ENCODE data around the gene DHRS13. TPM values are rescaled to one million over a fixed set of nuclear protein-coding genes. Genes with fewer than 3 reads are reported as not detected.

Gene DHRS13
- polyA plus RNA-seq, 2 of the 4 experiments (the other 2 are of a cell fraction), result 4.8 to 7.0 TPM

DNA sequence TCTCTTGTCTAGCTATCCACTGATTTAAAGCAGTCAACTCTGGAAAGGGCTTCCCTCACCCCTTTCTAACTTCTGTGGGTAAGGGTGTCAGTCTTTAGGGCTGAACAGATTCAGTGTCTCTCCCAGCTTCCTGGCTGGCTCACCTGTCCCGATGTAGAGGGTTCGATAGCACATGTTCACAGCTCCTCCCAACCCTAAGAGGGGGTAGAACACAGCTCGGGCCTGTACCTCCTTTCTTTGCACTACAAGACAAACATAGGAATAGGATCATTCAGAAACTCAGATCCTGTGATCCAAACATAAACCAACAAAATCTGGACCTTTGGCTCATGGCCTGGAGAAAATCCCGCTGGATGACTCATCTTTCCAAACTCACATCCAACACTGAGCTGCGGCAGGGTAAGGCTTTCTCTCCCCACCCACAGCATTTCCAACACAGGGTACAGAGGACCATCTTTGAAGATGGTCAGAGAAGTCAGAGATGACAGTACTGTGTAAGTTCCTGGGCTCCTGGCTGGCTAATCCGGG is 5.8 kb upstream of the DHRS13 start:
- FAIRE-seq, result no peak
- DNase-seq (ENCODE audit: low read depth in 1 of 2, low spot score in 1 of 2), result no peak
- POLR2A ChIA-PET, result interaction anchor here (0.5 to 1.0 kb wide), 5 partner anchors 53 to 210 kb away, joined by 3 to 9 read pairs (median 3); partner anchors contain the start of gene RPL23A

DNA sequence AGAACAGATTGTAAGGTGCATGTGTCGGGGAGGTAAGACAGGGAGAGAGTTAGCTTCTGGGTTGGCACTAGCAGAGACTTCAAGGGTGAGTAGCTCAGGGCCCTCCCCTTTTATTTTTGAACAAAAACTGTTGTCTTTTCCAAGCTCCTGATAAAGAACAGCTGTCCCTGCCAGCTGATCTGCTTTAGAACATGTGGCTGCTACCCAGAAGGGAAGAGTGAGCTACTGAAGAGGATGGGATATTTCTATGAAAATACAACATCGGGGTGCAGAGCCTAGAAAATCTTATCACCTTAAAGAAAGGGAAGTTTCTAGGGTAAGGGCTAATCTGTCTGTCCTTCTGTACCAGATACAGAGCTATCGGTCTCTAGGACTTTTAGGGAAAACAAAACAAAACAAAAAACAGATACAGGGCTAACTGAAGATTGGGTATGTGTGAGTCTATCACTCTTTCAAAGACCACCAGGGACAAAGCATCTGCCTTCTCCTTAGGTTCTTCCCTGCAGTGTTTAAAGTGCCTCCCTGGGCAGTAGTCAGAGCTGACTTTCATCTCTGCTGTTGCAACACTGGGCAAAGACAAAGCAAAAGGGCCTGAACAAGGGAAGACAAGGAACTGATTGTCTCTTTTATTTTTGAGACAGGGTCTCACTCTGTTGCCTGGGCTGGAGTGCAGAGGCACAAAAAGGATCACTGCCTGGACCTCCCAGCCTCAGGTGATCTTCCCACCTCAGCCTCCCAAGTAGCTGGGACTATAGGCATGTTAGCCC is 5.0 kb upstream of the DHRS13 start:
- Histone ChIP-seq H3K9me3 (no peaks in the 10 kb centered on the region), H3K4me1 (peaks cover 15% of the 10 kb centered on the region), H3K4me2 (no peak overlapping the region), H3K27ac (no peak overlapping the region), H3K4me3 (no peak overlapping the region)
- TF ChIP-seq CBX8 (IDR thresholded peaks at IDR 0.05) (no peak), ZNF302 (CRISPR knock-in tag; IDR thresholded peaks at IDR 0.05) (no peak), CEBPB (IDR thresholded peaks at IDR 0.05) (no peak), RAD21 (conservative IDR thresholded peaks at IDR 0.05 in 1 of 2, IDR thresholded peaks at IDR 0.05 in 1 of 2) (no peak), FOSL2 (IDR thresholded peaks at IDR 0.05) (no peak), FOSL2 (CRISPR knock-in tag; IDR thresholded peaks at IDR 0.05) (no peak), EHMT2 (IDR thresholded peaks at IDR 0.05; ENCODE audit: low read depth) (no peak), RCOR1 (IDR thresholded peaks at IDR 0.05; ENCODE audit: low read depth, low read length) (no peak), SMC3 (IDR thresholded peaks at IDR 0.05) (no peak), MYC (IDR thresholded peaks at IDR 0.05; ENCODE audit: borderline replicate concordance, low read length) (no peak), MAFK (IDR thresholded peaks at IDR 0.05; ENCODE audit: partially characterized antibody) (no peak), POLR2A (IDR thresholded peaks at IDR 0.05; ENCODE audit: low read length) (no peak), KDM5A (IDR thresholded peaks at IDR 0.05) (no peak), NPAS2 (CRISPR knock-in tag; IDR thresholded peaks at IDR 0.05; ENCODE audit: borderline replicate concordance) (no peak), HEYL (CRISPR knock-in tag; IDR thresholded peaks at IDR 0.05) (no peak), HES2 (IDR thresholded peaks at IDR 0.05) (no peak), JUNB (IDR thresholded peaks at IDR 0.05) (no peak), BHLHE40 (IDR thresholded peaks at IDR 0.05; ENCODE audit: low read depth, low read length) (no peak)
- FAIRE-seq, result no peak
- no peak for DNase-seq (ENCODE audit: low read depth in 1 of 2, low spot score in 1 of 2)
- ChIA-PET CTCF (interaction anchor here (0.8 to 38.2 kb wide), 10 partner anchors 1 to 182 kb away, joined by 3 to 685 read pairs (median 5); partner anchors contain the start of genes DHRS13, FLOT2 and TLCD1), POLR2A (interaction anchor here (0.8 to 1.0 kb wide), 2 partner anchors 121 to 181 kb away, joined by 3 read pairs; no protein-coding TSS in a partner anchor)
- 86% methylated on average over 3 of the region's 3 CpGs for WGBS (ENCODE audit: missing lambda C conversion rate)
- no peak for ATAC-seq

More for the DNA sequence above, 5.8 kb upstream of the DHRS13 start:
- H3K27ac ChIP-seq, result 0 out of 6 replicates have a peak overlapping the region, but pooled peaks of 1 of the 2 experiments have one; percentile 4
- TF ChIP-seq FOSL2 (IDR thresholded peaks at IDR 0.05), result no peak; the same call in 1 of the 2 replicates
- peak; percentile 64 for TF ChIP-seq FOSL2 (CRISPR knock-in tag; IDR thresholded peaks at IDR 0.05)
- TF ChIP-seq JUNB (IDR thresholded peaks at IDR 0.05), result no peak
- TF ChIP-seq, protein P1, sequence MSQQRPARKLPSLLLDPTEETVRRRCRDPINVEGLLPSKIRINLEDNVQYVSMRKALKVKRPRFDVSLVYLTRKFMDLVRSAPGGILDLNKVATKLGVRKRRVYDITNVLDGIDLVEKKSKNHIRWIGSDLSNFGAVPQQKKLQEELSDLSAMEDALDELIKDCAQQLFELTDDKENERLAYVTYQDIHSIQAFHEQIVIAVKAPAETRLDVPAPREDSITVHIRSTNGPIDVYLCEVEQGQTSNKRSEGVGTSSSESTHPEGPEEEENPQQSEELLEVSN (IDR thresholded peaks at IDR 0.05; ENCODE audit: borderline replicate concordance, low read depth), result no peak
- H3K4me3 ChIP-seq, result no peak overlapping the region
- CTCF ChIA-PET, result interaction anchor here (1.1 to 38.2 kb wide), 9 partner anchors 0 to 183 kb away, joined by 3 to 685 read pairs (median 7); partner anchors contain the start of genes DHRS13, FAM222B, FLOT2 and TLCD1
- peaks cover 15% of the 10 kb centered on the region for H3K4me1 ChIP-seq
- WGBS (ENCODE audit: missing lambda C conversion rate), result 52% methylated on average over 6 of the region's 6 CpGs
- no peaks in the 10 kb centered on the region for H3K9me3 ChIP-seq
- H3K4me2 ChIP-seq, result 0 out of 3 replicates have a peak overlapping the region, but pooled peaks have one; percentile 15
- ATAC-seq, result no peak

- DNase-seq (ENCODE audit: low read depth in 1 of 2, low spot score in 1 of 2), result no peak
- CTCF ChIA-PET, result interaction anchor here (0.6 to 38.2 kb wide), 12 partner anchors 2 to 181 kb away, joined by 3 to 685 read pairs (median 5); partner anchors contain the start of genes DHRS13, FLOT2 and TLCD1
- WGBS (ENCODE audit: missing lambda C conversion rate), result 89% methylated on average over 7 of the region's 7 CpGs
Measured at GRCh38 chr17:28906706-28907438, 4.0 kb upstream of the DHRS13 start.

More at GRCh38 chr17:28906706-28907438, 4.0 kb upstream of the DHRS13 start:
- Histone ChIP-seq H3K4me3 (no peak overlapping the region), H3K27ac (no peak overlapping the region), H3K4me2 (no peak overlapping the region), H3K4me1 (peaks cover 17% of the 10 kb centered on the region), H3K9me3 (no peaks in the 10 kb centered on the region)
- ATAC-seq (no peak), FAIRE-seq (no peak)
- POLR2A ChIA-PET, result no interaction called here
- no peak for TF ChIP-seq RFX5 (IDR thresholded peaks at IDR 0.05)

Data from A549 (cell line).